GM20431 (cell line): Measurements from ENCODE around the gene ADCY2.

ENCODE experiments used
- in situ Hi-C: fragments of 300-500 bp; cut with MseI, MboI; formaldehyde crosslinking; loops from one replicate; pipeline ENCODE4 v1.15.0; 2020; ENCODE audit warnings: low sequenced_read_pairs; ENCODE audit not compliant: unreplicated experiment

The ADCY2 gene

GRCh38 chr5:7873216-7873615 lies 477.3 kb downstream of the ADCY2 start:
- in situ Hi-C loops: no loop called here

DNA sequence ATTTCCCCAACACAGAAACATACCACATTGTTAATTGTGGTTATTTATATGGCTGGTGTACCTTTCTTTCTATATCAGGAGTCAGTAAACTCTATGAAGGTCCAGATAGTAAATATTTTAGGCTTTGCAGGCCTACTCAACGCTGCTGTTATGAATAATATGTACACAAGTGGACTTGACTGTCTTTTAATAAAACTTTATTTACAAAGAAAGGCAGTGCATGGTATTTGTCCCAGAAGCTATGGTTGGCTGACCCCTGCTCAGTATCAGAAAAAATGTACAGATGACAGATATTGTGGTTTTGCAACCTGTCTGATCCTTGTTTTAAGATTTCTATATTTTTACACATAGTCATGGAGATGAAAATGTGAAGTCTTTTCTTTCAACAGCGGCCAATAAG lies 478.7 kb downstream of the ADCY2 start:
- in situ Hi-C loops: no loop called here

DNA sequence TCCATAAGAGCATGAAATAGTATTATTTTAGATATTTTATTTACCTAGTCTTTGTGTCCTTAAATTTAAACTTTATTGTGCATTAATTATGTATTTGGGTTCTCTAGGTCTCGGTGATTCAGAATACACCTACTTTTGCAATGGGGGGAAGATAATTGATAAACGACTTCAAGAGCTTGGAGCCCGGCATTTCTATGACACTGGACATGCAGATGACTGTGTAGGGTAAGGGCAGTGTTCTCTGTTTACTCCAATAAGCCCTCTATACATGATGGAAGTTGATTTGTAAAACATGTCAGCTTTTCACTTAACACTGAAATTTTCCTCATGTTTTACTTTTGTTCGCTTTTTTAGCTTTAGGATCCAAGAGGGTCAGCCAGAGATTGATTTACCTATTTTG lies 479.2 kb downstream of the ADCY2 start:
- in situ Hi-C loops: no loop called here

- in situ Hi-C loops: no loop called here
Measured at GRCh38 chr5:7876867-7877266, 480.9 kb downstream of the ADCY2 start.

GRCh38 chr5:7877851-7878250 lies 481.9 kb downstream of the ADCY2 start:
- in situ Hi-C loops: no loop called here

GRCh38 chr5:7878381-7878873 lies 482.5 kb downstream of the ADCY2 start:
- in situ Hi-C loops: no loop called here
